Breast epithelium (tissue), 3 donors: ENCODE measurements around the gene ZIC4.

Experiments
- POLR2A ChIP-seq: fragments of 450-650 bp; IDR thresholded peaks from one replicate; pipeline ENCODE4 v1.6.1; 2016; ENCODE audit warnings: antibody characterized with exemption, mild to moderate bottlenecking, moderate library complexity
- TF ChIP-seq, protein P1 (sequence below), 3 donors: fragments of 450-650 bp; IDR thresholded peaks; one replicate each; pipeline ENCODE4 v1.5.1; 2016 to 2017; ENCODE audit warnings: antibody characterized with exemption in 3 of 3, mild to moderate bottlenecking in 3 of 3, moderate library complexity in 3 of 3

DNA sequence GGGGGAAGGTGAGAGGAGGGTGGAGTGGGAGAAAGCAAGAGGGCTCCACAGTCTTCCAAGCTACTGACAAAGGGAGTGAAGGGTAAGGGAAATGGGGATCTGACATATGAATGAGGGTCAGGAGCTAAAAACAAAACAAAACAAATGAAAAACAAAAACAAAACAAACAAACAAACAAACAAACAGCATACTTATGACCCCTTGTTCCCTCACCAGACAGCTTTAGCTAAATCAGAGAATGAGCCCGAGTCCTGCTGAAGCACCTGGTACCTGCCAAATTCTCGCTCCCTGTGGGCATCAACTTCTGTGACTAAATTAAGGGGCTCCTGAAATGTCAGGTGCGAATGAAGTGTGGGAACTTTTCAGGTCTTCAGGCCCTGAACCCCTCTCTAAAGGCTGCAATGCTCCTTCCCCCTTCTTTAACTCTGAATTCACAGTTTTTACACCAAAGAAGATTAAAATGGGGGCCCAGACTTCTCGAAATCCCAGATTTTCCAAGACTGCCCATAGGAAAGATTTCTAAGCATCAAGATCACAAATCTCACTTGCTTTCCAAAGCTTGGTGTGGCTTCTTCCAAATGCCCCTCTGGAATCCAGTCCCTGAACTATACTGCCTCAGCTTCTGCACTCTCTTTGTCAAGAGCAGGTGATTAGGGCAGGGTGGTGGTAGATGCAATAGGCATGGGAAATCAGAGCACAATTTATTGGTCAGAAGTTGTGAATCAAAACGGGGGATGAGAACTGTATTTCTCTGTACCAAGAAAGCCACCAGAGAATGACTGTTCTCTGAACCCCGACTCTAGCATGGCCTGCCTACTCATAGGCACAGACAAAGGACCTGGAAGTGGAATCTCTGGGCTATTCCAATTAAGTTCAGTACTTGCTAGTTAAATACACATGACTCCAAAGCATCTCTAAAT lies 40.9 kb downstream of the ZIC4 start:
- TF ChIP-seq, protein P1, sequence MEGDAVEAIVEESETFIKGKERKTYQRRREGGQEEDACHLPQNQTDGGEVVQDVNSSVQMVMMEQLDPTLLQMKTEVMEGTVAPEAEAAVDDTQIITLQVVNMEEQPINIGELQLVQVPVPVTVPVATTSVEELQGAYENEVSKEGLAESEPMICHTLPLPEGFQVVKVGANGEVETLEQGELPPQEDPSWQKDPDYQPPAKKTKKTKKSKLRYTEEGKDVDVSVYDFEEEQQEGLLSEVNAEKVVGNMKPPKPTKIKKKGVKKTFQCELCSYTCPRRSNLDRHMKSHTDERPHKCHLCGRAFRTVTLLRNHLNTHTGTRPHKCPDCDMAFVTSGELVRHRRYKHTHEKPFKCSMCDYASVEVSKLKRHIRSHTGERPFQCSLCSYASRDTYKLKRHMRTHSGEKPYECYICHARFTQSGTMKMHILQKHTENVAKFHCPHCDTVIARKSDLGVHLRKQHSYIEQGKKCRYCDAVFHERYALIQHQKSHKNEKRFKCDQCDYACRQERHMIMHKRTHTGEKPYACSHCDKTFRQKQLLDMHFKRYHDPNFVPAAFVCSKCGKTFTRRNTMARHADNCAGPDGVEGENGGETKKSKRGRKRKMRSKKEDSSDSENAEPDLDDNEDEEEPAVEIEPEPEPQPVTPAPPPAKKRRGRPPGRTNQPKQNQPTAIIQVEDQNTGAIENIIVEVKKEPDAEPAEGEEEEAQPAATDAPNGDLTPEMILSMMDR (IDR thresholded peaks at IDR 0.05): no peak
- no peak for TF ChIP-seq POLR2A
